ENCODE data around the gene PRKCE. TPM values are rescaled to one million over a fixed set of nuclear protein-coding genes. Genes with fewer than 3 reads are reported as not detected.

PRKCE gene
- total and polyA plus RNA-seq, 2 of the 8 experiments (the other 6 are each of a cell fraction or from before 2014, with no cell fraction given), result 0.54 to 2.1 TPM

DNA sequence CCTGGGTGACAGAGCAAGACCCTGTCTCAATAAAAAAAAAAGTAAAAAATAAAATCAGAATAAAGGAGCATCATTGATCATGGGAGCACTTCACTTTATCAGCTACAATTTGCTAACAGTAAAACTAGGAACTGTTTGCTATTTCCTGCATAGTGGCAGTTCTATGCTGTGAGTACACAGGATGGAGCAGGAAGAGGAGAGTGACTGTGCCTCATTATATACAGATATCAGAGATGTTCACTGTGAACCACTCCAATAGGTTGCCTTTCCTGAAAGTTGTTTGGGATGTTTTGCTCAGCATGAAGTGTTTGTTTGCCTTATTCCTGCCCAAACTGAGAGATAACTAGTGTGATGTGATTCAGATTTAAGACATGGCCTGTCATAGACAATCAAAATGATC is 494.4 kb downstream of the PRKCE start:
- H2BK15ac ChIP-seq (ENCODE audit: low read length), result no peak overlapping the region
- H2AK5ac ChIP-seq (ENCODE audit: low read depth, low read length), result no peak overlapping the region
- no peak overlapping the region for H3K56ac ChIP-seq (replicated peaks; ENCODE audit: insufficient read length, low read depth, low read length)
- DNase-seq (ENCODE audit: low read depth in 1 of 2, low spot score in 2 of 2) (no peak), FAIRE-seq (no peak)
- POLR2A ChIA-PET (ENCODE audit: partially characterized antibody), result no interaction called here
- H3K27me3 ChIP-seq (replicated peaks in 1 of 4; ENCODE audit: control insufficient read depth in 3 of 4, extremely low read depth in 1 of 4, insufficient read depth in 3 of 4, low read length in 3 of 4), result no peaks in the 10 kb centered on the region
- H2BK120ac ChIP-seq (replicated peaks; ENCODE audit: low read depth, low read length), result no peak overlapping the region
- no peak overlapping the region for H4K5ac ChIP-seq (ENCODE audit: insufficient read length, low read depth, low read length)
- H3K9me3 ChIP-seq (ENCODE audit: insufficient read depth in 2 of 2, low read depth in 1 of 2, low read length in 1 of 2), result no peaks in the 10 kb centered on the region
- no peak overlapping the region for H3K4me3 ChIP-seq (ENCODE audit: extremely low read depth in 1 of 4, insufficient read depth in 2 of 4, low read depth in 3 of 4, low read length in 4 of 4)
- H2BK5ac ChIP-seq (ENCODE audit: low read depth, low read length), result no peak overlapping the region
- no peak overlapping the region for H2BK12ac ChIP-seq (ENCODE audit: low read depth, low read length)
- no peak overlapping the region for H3K4ac ChIP-seq (replicated peaks; ENCODE audit: insufficient read length, low read depth, low read length)
- H2BK20ac ChIP-seq (ENCODE audit: low read length), result no peak overlapping the region
- no peak overlapping the region for H3K4me2 ChIP-seq (ENCODE audit: insufficient read depth in 1 of 2, low read depth in 2 of 2, low read length in 2 of 2)
- H3K27ac ChIP-seq (ENCODE audit: low read depth, low read length), result no peak overlapping the region
- no peak overlapping the region for H3K18ac ChIP-seq (ENCODE audit: extremely low read depth, low read length)
- H3K79me2 ChIP-seq (ENCODE audit: control insufficient read depth in 1 of 2, insufficient read depth in 2 of 2, low read length in 2 of 2), result no peaks in the 10 kb centered on the region
- no peak overlapping the region for H3K9ac ChIP-seq (replicated peaks in 1 of 4; ENCODE audit: extremely low read depth in 1 of 4, low read depth in 3 of 4, low read length in 3 of 4)
- no peak overlapping the region for H4K91ac ChIP-seq (replicated peaks; ENCODE audit: insufficient read length, low read length)
- CTCF ChIA-PET (ENCODE audit: partially characterized antibody), result interaction anchor here (0.7 to 1.5 kb wide), 5 partner anchors 9 to 500 kb away, joined by 3 to 5 read pairs (median 3); no protein-coding TSS in a partner anchor
- H3K23ac ChIP-seq (ENCODE audit: insufficient read length), result no peak overlapping the region
- no peak overlapping the region for H3K14ac ChIP-seq (ENCODE audit: insufficient read length)
- no peak overlapping the region for H2AFZ ChIP-seq (ENCODE audit: low read length)
- H3K79me1 ChIP-seq (ENCODE audit: low read depth, low read length), result no peaks in the 10 kb centered on the region
- no peak overlapping the region for H4K8ac ChIP-seq (ENCODE audit: extremely low read depth, insufficient read depth, low read length)
- peaks cover 0 to 7% (median 6%) of the 10 kb centered on the region in 4 experiments; a peak in 3 of 7 replicates for H3K4me1 ChIP-seq (replicated peaks in 1 of 4; ENCODE audit: control insufficient read depth in 3 of 4, insufficient read depth in 4 of 4, low read length in 3 of 4)
- H3K23me2 ChIP-seq (ENCODE audit: low read depth, low read length), result no peaks in the 10 kb centered on the region
- no peaks in the 10 kb centered on the region for H4K20me1 ChIP-seq (replicated peaks in 1 of 2; ENCODE audit: control insufficient read depth in 1 of 2, insufficient read depth in 2 of 2, low read length in 2 of 2)
- H3K36me3 ChIP-seq (ENCODE audit: control insufficient read depth in 2 of 4, insufficient read depth in 4 of 4, low read length in 3 of 4), result no peaks in the 10 kb centered on the region
- no peak for TF ChIP-seq EZH2 (IDR thresholded peaks at IDR 0.05; ENCODE audit: low read depth, low read length, severe bottlenecking)
- no peak for TF ChIP-seq CREB1 (IDR thresholded peaks at IDR 0.05)
- TF ChIP-seq TAF1 (IDR thresholded peaks at IDR 0.05; ENCODE audit: low read depth, low read length), result no peak
- no peak for TF ChIP-seq POLR2A (IDR thresholded peaks at IDR 0.05; ENCODE audit: control extremely low read depth in 1 of 2, low read depth in 2 of 2, low read length in 2 of 2)
- no peak for TF ChIP-seq TCF12 (IDR thresholded peaks at IDR 0.05; ENCODE audit: low read depth, low read length)
- TF ChIP-seq, protein P1, sequence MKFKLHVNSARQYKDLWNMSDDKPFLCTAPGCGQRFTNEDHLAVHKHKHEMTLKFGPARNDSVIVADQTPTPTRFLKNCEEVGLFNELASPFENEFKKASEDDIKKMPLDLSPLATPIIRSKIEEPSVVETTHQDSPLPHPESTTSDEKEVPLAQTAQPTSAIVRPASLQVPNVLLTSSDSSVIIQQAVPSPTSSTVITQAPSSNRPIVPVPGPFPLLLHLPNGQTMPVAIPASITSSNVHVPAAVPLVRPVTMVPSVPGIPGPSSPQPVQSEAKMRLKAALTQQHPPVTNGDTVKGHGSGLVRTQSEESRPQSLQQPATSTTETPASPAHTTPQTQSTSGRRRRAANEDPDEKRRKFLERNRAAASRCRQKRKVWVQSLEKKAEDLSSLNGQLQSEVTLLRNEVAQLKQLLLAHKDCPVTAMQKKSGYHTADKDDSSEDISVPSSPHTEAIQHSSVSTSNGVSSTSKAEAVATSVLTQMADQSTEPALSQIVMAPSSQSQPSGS (IDR thresholded peaks at IDR 0.05; ENCODE audit: low read length), result no peak
- no peak for TF ChIP-seq SUZ12 (IDR thresholded peaks at IDR 0.05; ENCODE audit: low read length)
- TF ChIP-seq, protein P2, sequence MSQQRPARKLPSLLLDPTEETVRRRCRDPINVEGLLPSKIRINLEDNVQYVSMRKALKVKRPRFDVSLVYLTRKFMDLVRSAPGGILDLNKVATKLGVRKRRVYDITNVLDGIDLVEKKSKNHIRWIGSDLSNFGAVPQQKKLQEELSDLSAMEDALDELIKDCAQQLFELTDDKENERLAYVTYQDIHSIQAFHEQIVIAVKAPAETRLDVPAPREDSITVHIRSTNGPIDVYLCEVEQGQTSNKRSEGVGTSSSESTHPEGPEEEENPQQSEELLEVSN (IDR thresholded peaks at IDR 0.05), result no peak
- TF ChIP-seq, protein P3, sequence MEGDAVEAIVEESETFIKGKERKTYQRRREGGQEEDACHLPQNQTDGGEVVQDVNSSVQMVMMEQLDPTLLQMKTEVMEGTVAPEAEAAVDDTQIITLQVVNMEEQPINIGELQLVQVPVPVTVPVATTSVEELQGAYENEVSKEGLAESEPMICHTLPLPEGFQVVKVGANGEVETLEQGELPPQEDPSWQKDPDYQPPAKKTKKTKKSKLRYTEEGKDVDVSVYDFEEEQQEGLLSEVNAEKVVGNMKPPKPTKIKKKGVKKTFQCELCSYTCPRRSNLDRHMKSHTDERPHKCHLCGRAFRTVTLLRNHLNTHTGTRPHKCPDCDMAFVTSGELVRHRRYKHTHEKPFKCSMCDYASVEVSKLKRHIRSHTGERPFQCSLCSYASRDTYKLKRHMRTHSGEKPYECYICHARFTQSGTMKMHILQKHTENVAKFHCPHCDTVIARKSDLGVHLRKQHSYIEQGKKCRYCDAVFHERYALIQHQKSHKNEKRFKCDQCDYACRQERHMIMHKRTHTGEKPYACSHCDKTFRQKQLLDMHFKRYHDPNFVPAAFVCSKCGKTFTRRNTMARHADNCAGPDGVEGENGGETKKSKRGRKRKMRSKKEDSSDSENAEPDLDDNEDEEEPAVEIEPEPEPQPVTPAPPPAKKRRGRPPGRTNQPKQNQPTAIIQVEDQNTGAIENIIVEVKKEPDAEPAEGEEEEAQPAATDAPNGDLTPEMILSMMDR (IDR thresholded peaks at IDR 0.05; ENCODE audit: control extremely low read depth in 1 of 3, insufficient read depth in 1 of 3, low read depth in 1 of 3, low read length in 3 of 3), result no peak
- TF ChIP-seq NANOG (IDR thresholded peaks at IDR 0.05; ENCODE audit: insufficient read depth, low read depth, low read length, poor library complexity, severe bottlenecking), result no peak
- TF ChIP-seq SP2 (IDR thresholded peaks at IDR 0.05; ENCODE audit: low read length), result no peak
